IPS-NIHi7 (cell line): ENCODE results near the gene CALHM3.

Experiments used
- DNase-seq: peaks from one replicate; pipeline ENCODE4 v3.0.0; 2012; ENCODE audit warnings: mixed read lengths; ENCODE audit errors: extremely low spot score

CALHM3 gene

GRCh38 chr10:103450201-103450695, 28.8 kb downstream of the CALHM3 start:
- DNase-seq, result no peak

- DNase-seq, result no peak
These were observed 29.6 kb downstream of the CALHM3 start for GRCh38 chr10:103449208-103450144.

- no peak for DNase-seq
These were observed 30.3 kb downstream of the CALHM3 start for GRCh38 chr10:103448746-103449145.

GRCh38 chr10:103447187-103447586, 31.9 kb downstream of the CALHM3 start:
- no peak for DNase-seq

GRCh38 chr10:103445767-103446567, 33.1 kb downstream of the CALHM3 start:
- DNase-seq, result no peak

- DNase-seq, result no peak
These were observed 33.7 kb downstream of the CALHM3 start for GRCh38 chr10:103445366-103445765.

GRCh38 chr10:103444478-103444877, 34.6 kb downstream of the CALHM3 start:
- no peak for DNase-seq

GRCh38 chr10:103443475-103444185, 35.4 kb downstream of the CALHM3 start:
- no peak for DNase-seq

GRCh38 chr10:103442031-103442461, 37.0 kb downstream of the CALHM3 start:
- DNase-seq, result no peak

GRCh38 chr10:103441611-103442010, 37.4 kb downstream of the CALHM3 start:
- no peak for DNase-seq

GRCh38 chr10:103441206-103441605, 37.8 kb downstream of the CALHM3 start:
- no peak for DNase-seq

- DNase-seq, result no peak
These were observed 38.6 kb downstream of the CALHM3 start for GRCh38 chr10:103440416-103440815.

GRCh38 chr10:103439776-103440175, 39.3 kb downstream of the CALHM3 start:
- no peak for DNase-seq

- no peak for DNase-seq
These were observed 45.2 kb downstream of the CALHM3 start for GRCh38 chr10:103433858-103434257.

- no peak for DNase-seq
These were observed 47.1 kb downstream of the CALHM3 start for GRCh38 chr10:103431902-103432301.

- no peak for DNase-seq
These were observed 49.4 kb downstream of the CALHM3 start for GRCh38 chr10:103429647-103430046.

GRCh38 chr10:103428989-103429643, 49.9 kb downstream of the CALHM3 start:
- DNase-seq, result no peak

- DNase-seq, result no peak
These were observed 51.2 kb downstream of the CALHM3 start for GRCh38 chr10:103427866-103428265.

GRCh38 chr10:103423748-103424147, 55.3 kb downstream of the CALHM3 start:
- DNase-seq, result no peak
